ENCODE measurements around the gene TPI1. TPM values are rescaled to one million over a fixed set of nuclear protein-coding genes. Genes with fewer than 3 reads are reported as not detected.
"Not testable (repeated sequence)": the region's sequence is repeated elsewhere in the genome, so short reads cannot be mapped to it uniquely, and the experiment has no call there.

The TPI1 gene
- total and polyA plus RNA-seq, 8 donors = 394 to 521 (median 444) TPM

DNA sequence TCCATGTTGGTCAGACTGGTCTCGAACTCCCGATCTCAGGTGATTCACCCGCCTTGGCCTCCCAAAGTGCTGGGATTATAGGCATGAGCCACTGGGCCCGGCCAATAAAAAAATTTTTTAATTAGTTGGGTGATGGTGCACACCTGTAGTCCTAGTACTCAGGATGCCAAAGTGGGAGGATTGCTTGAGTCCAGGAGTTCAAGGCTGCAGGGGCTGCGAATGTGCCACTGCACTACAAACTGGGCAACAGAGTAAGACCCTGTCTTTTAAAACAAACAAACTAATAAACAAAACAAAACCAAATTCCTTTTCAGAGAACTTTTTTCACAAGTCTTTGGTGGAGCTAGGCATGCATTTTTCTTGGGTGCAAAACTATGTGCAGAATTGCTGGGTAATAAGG, 15.9 kb downstream of the TPI1 start:
- DNase-seq = no peak
- Histone ChIP-seq H3K36me3 (peaks cover 0 to 40% of the 10 kb centered on the region in 2 donors), H3K4me3 (no peak overlapping the region), H3K4me1 (peaks cover 0 to 17% of the 10 kb centered on the region in 2 donors), H3K9me3 (no peaks in the 10 kb centered on the region), H3K27ac (no peak overlapping the region), H3K27me3 (no peaks in the 10 kb centered on the region)
- no peak for ATAC-seq
- TF ChIP-seq, protein P1, sequence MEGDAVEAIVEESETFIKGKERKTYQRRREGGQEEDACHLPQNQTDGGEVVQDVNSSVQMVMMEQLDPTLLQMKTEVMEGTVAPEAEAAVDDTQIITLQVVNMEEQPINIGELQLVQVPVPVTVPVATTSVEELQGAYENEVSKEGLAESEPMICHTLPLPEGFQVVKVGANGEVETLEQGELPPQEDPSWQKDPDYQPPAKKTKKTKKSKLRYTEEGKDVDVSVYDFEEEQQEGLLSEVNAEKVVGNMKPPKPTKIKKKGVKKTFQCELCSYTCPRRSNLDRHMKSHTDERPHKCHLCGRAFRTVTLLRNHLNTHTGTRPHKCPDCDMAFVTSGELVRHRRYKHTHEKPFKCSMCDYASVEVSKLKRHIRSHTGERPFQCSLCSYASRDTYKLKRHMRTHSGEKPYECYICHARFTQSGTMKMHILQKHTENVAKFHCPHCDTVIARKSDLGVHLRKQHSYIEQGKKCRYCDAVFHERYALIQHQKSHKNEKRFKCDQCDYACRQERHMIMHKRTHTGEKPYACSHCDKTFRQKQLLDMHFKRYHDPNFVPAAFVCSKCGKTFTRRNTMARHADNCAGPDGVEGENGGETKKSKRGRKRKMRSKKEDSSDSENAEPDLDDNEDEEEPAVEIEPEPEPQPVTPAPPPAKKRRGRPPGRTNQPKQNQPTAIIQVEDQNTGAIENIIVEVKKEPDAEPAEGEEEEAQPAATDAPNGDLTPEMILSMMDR (IDR thresholded peaks at IDR 0.05) = no peak
- intact Hi-C loops (cut with DNase I) = no loop called here

DNA sequence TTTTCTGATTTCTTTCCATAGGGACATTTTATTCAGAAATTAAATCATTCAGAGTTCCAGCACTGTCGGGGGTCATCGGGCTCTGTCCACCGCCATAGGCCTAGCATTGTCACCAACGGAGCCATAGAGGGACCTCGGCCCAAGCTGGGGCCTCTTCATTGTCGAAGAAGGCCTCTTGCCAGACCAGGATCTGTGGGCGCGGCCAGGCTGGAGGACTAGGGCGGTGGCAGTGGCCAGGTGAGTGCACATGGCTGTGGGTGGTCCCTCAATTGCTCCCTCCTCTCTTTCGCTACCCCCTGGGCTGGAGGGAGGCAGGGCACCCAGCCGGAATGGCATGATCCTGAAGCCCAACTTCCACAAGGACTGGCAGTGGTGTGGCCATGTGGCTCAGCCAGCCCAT, 16.4 kb downstream of the TPI1 start:
- H3K27me3 ChIP-seq = no peaks in the 10 kb centered on the region
- no peak for ATAC-seq
- DNase-seq = no peak
- TF ChIP-seq, protein P1 (IDR thresholded peaks at IDR 0.05) = no peak
- no peak overlapping the region for H3K4me3 ChIP-seq
- peaks cover 0 to 17% of the 10 kb centered on the region in 2 donors for H3K4me1 ChIP-seq
- no peak overlapping the region for H3K27ac ChIP-seq
- no peaks in the 10 kb centered on the region for H3K9me3 ChIP-seq
- intact Hi-C loops (cut with DNase I) = no loop called here
- peaks cover 0 to 39% of the 10 kb centered on the region in 2 donors for H3K36me3 ChIP-seq

DNA sequence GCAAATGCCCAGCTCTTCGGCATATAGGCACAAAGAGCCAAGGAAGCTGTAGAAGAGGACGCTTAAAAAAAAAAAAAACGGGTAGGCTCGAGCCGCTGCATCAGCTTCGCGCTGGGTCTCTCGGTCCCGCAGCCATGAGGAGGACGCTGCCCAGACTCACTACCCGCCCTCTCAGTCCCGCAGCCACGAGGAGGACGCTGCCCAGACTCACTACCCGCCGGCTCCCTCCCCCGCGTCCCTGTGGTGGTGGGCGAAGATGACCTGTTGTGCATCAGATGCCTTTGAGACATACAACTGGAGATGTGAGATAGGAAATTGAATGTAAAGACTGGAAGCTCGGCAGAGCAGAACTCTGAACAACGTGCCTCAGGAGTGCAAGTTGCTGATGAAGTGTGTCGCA, 17.2 kb downstream of the TPI1 start:
- intact Hi-C loops (cut with DNase I) = no loop called here
- H3K36me3 ChIP-seq = peaks cover 0 to 39% of the 10 kb centered on the region in 2 donors
- peak in 1 of 4 donors; percentile 12 for DNase-seq
- no peaks in the 10 kb centered on the region for H3K27me3 ChIP-seq
- ATAC-seq = no peak
- peaks cover 0 to 17% of the 10 kb centered on the region in 2 donors for H3K4me1 ChIP-seq
- H3K4me3 ChIP-seq = no peak overlapping the region
- no peak overlapping the region for H3K27ac ChIP-seq
- H3K9me3 ChIP-seq = no peaks in the 10 kb centered on the region
- TF ChIP-seq, protein P1 (IDR thresholded peaks at IDR 0.05) = no peak

DNA sequence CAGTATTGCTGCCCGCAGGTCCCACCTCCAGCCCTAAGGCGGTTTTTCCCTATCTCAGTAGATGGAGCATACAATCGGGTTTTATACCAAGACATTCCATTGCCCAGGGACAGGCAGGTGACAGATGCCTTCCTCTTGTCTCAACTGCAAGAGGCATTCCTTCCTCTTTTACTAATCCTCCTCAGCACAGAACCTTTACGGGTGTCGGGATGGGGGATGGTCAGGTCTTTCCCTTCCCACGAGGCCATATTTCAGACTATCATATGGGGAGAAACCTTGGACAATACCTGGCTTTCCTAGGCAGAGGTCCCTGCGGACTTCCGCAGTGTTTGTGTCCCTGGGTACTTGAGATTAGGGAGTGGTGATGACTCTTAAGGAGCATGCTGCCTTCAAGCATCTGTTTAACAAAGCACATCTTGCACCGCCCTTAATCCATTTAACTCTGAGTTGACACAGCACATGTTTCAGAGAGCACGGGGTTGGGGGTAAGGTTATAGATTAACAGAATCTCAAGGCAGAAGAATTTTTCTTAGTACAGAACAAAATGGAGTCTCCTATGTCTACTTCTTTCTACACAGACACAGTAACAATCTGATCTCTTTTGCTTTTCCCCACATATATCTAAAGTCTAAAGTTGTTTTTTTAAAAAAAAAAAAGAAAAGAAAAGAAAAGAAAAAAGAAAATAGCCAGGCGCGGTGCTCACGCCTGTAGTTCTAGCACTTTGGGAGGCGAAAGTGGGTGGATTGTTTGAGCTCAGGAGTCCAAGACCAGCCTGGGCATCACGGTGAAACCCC, 19.1 kb downstream of the TPI1 start:
- DNase-seq = peak in 1 of 4 donors; percentile 17
- H3K27me3 ChIP-seq; intact Hi-C loops (cut with DNase I); ATAC-seq; H3K4me3 ChIP-seq; H3K9me3 ChIP-seq: not testable (repeated sequence)
- Histone ChIP-seq H3K36me3 (peaks cover 0 to 39% of the 10 kb centered on the region in 2 donors), H3K27ac (peak overlapping the region; percentile 71 to 83), H3K4me1 (peaks cover 8 to 29% of the 10 kb centered on the region in 2 donors)

- H3K27me3 ChIP-seq = no peaks in the 10 kb centered on the region
- no peaks in the 10 kb centered on the region for H3K9me3 ChIP-seq
- intact Hi-C loops (cut with DNase I) = no loop called here
- DNase-seq (peak in 1 of 4 donors; percentile 66), ATAC-seq (peak; percentile 21)
- peak overlapping the region; percentile 71 to 83 for H3K27ac ChIP-seq
- TF ChIP-seq, protein P1 (IDR thresholded peaks at IDR 0.05) = no peak
- H3K36me3 ChIP-seq = peaks cover 0 to 37% of the 10 kb centered on the region in 2 donors
- H3K4me3 ChIP-seq = no peak overlapping the region
- peaks cover 9 to 36% of the 10 kb centered on the region in 2 donors for H3K4me1 ChIP-seq
Measured at GRCh38 chr12:6887460-6887859, 20.1 kb downstream of the TPI1 start.

Data from left lung (tissue), 10 donors.